T1000 (cell line): ENCODE measurements around the gene TRIP10.

Experiments used
- DNase-seq: peaks from one replicate; lab custom pipeline; 2025; ENCODE audit warnings: mixed read lengths; lab: John Stamatoyannopoulos, UW

The TRIP10 gene

GRCh38 chr19:6725513-6726231, 13.8 kb upstream of the TRIP10 start:
- no peak for DNase-seq

GRCh38 chr19:6728346-6728745, 11.1 kb upstream of the TRIP10 start:
- no peak for DNase-seq

GRCh38 chr19:6729573-6730152, 9.8 kb upstream of the TRIP10 start:
- no peak for DNase-seq

GRCh38 chr19:6730153-6730804, 9.2 kb upstream of the TRIP10 start:
- DNase-seq: no peak

GRCh38 chr19:6730941-6731670, 8.4 kb upstream of the TRIP10 start:
- no peak for DNase-seq

GRCh38 chr19:6731822-6732221, 7.7 kb upstream of the TRIP10 start:
- DNase-seq: no peak

GRCh38 chr19:6732803-6733337, 6.6 kb upstream of the TRIP10 start:
- no peak for DNase-seq

GRCh38 chr19:6733338-6734095, 6.0 kb upstream of the TRIP10 start:
- DNase-seq: no peak

GRCh38 chr19:6734096-6734696, 5.3 kb upstream of the TRIP10 start:
- no peak for DNase-seq

GRCh38 chr19:6735181-6735911, 4.1 kb upstream of the TRIP10 start:
- no peak for DNase-seq

GRCh38 chr19:6736169-6736916, 3.1 kb upstream of the TRIP10 start:
- peak; percentile 51 for DNase-seq

GRCh38 chr19:6736917-6737283, 2.6 kb upstream of the TRIP10 start:
- DNase-seq: no peak

GRCh38 chr19:6737284-6737872, 2.1 kb upstream of the TRIP10 start, which contains the start of gene GPR108:
TSS of gene GPR108 (minus strand) at chr19:6737580. CDS start at chr19:6737576, 4 bp downstream.
- peak; percentile 98 for DNase-seq

GRCh38 chr19:6737873-6738786, 1.4 kb upstream of the TRIP10 start:
- DNase-seq: peak; percentile 13

GRCh38 chr19:6738787-6739389, 592 bp upstream of the TRIP10 start:
- DNase-seq: no peak

GRCh38 chr19:6739883-6740588, 556 bp downstream of the TRIP10 start:
- DNase-seq: no peak
